BE2C (cell line): Measurements from ENCODE around the gene CCDC12.

Experiments
- DNase-seq: peaks from one replicate; pipeline ENCODE4 v3.0.0-alpha.2; 2020
- H3K27me3 ChIP-seq: fragments of 250-450 bp; sonication (Bioruptor Pico); 2 replicates; pipeline ENCODE4 v1.5.1; 2020; ENCODE audit warnings: mild to moderate bottlenecking
- H3K36me3 ChIP-seq: fragments of 250-450 bp; sonication (Bioruptor Pico); 2 replicates; pipeline ENCODE4 v1.5.1; 2020; ENCODE audit warnings: mild to moderate bottlenecking
- H3K4me1 ChIP-seq: fragments of 250-450 bp; sonication (Bioruptor Pico); 2 replicates; pipeline ENCODE4 v1.5.1; 2020
- H3K4me3 ChIP-seq: 2 replicates; pipeline ENCODE4 v1.5.1; 2011; ENCODE audit warnings: low read depth, low read length
- H3K9me3 ChIP-seq: fragments of 250-450 bp; sonication (Bioruptor Pico); 2 replicates; pipeline ENCODE4 v1.5.1; 2020
- CTCF ChIP-seq: IDR thresholded peaks from 2 replicates; pipeline ENCODE4 v1.5.1; 2012; ENCODE audit warnings: mild to moderate bottlenecking, low read depth, low read length

The CCDC12 gene

GRCh38 chr3:46998852-46999515 is 22.4 kb upstream of the CCDC12 start:
- no peaks in the 10 kb centered on the region for H3K4me1 ChIP-seq
- H3K36me3 ChIP-seq: no peaks in the 10 kb centered on the region
- no peak for DNase-seq
- no peaks in the 10 kb centered on the region for H3K27me3 ChIP-seq
- TF ChIP-seq CTCF: no peak
- H3K9me3 ChIP-seq: no peaks in the 10 kb centered on the region
- no peak overlapping the region for H3K4me3 ChIP-seq

- H3K4me3 ChIP-seq: no peak overlapping the region
- no peaks in the 10 kb centered on the region for H3K27me3 ChIP-seq
- no peaks in the 10 kb centered on the region for H3K36me3 ChIP-seq
- H3K4me1 ChIP-seq: no peaks in the 10 kb centered on the region
- H3K9me3 ChIP-seq: no peaks in the 10 kb centered on the region
- peak; percentile 71 for TF ChIP-seq CTCF
- DNase-seq: peak; percentile 79
These were observed 21.7 kb upstream of the CCDC12 start for GRCh38 chr3:46998121-46998851.

DNA sequence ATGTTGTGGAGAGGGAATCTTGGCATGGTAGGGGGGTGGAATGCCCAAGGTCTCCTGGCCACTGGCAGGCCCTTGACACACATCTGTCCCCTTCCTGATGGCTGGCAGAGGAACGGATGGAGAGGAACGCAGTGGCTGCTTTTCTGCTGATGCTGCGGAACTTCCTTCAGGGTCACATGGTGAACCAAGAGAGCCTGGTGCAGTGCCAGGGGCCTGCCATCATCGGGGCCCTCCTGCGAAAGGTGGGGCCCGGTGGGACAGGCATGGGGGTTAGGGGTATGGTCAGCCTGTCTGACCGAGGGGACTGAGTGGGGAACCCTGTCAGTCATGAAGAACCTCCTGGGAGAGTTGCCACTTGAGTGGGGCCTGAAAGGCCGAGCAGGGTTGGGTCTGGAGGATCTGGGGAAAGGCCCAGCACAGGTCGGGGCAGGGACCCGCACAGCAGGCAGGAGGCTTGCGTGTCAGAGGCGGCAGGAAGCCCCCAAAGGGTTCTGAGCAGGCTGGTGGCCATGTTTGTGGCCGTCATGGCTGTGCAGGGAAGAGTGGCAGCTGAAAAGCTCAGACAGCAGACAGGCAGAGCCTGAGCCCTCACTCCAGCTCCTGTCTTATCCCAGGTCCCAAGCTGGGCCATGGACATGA is 21.0 kb upstream of the CCDC12 start:
- DNase-seq: no peak
- H3K4me3 ChIP-seq: no peak overlapping the region
- H3K36me3 ChIP-seq: no peaks in the 10 kb centered on the region
- no peaks in the 10 kb centered on the region for H3K4me1 ChIP-seq
- TF ChIP-seq CTCF: no peak
- H3K9me3 ChIP-seq: no peaks in the 10 kb centered on the region
- H3K27me3 ChIP-seq: no peaks in the 10 kb centered on the region

- H3K4me3 ChIP-seq: no peak overlapping the region
- no peaks in the 10 kb centered on the region for H3K36me3 ChIP-seq
- H3K27me3 ChIP-seq: no peaks in the 10 kb centered on the region
- H3K4me1 ChIP-seq: no peaks in the 10 kb centered on the region
- no peak for TF ChIP-seq CTCF
- DNase-seq: no peak
- H3K9me3 ChIP-seq: no peaks in the 10 kb centered on the region
These were observed 20.3 kb upstream of the CCDC12 start for GRCh38 chr3:46996689-46997452.

DNA sequence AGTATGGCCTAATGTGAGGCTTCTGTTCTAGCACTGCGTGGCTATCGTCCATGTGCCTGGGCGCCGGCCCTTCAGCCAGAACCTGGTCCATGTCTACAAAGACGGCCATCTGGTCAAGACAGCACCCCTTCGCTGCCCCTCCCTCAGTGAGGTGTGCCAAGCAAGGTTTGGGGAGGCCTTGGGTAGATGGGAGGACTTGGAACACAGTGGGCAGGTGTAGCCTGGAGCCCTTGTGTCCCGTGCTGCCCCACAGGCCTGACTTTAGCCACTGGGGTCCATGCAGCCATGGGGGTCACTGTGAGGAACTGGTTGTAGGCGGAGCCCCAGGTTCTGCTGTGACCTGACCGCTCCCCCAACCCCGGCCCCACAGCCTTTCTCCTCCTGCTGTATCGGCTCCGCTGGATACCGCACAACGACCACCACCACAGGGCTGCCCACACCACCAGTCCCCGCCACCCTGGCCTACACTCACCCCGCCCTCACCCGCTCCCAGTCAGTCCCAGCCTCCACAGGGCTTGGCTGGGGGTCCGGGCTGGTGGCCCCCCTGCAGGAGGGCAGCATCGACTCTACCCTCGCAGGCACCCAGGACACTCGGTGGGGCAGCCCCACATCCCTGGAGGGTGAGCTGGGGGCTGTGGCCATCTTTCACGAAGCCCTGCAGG is 19.5 kb upstream of the CCDC12 start:
- H3K36me3 ChIP-seq: no peaks in the 10 kb centered on the region

More for the DNA sequence above, 19.5 kb upstream of the CCDC12 start:
- DNase-seq: no peak
- H3K4me3 ChIP-seq: no peak overlapping the region
- no peak for TF ChIP-seq CTCF
- H3K4me1 ChIP-seq: no peaks in the 10 kb centered on the region
- no peaks in the 10 kb centered on the region for H3K9me3 ChIP-seq
- no peaks in the 10 kb centered on the region for H3K27me3 ChIP-seq
